Hepatocyte (in vitro differentiated cells): Measurements from ENCODE around the gene EMSY. TPM values are rescaled to one million over a fixed set of nuclear protein-coding genes. Genes with fewer than 3 reads are reported as not detected.

Experiments used
- DNase-seq: peaks from one replicate; pipeline ENCODE4 v3.0.0-alpha.2; 2016; ENCODE audit warnings: low spot score
- H2AFZ ChIP-seq: fragments of 200-600 bp; sonication (generic); 2 replicates; pipeline ENCODE4 v1.6.0; 2016; ENCODE audit warnings: antibody characterized with exemption, mild to moderate bottlenecking
- H3K27ac ChIP-seq: fragments of 200-600 bp; sonication (generic); 2 replicates; pipeline ENCODE4 v1.5.1; 2016; ENCODE audit warnings: mild to moderate bottlenecking
- H3K27me3 ChIP-seq: fragments of 200-600 bp; sonication (generic); 2 replicates; pipeline ENCODE4 v1.6.1; 2016
- H3K36me3 ChIP-seq: fragments of 200-600 bp; sonication (generic); replicated peaks from 2 replicates; pipeline ENCODE4 v1.5.1; 2016; ENCODE audit warnings: low read depth; ENCODE audit not compliant: insufficient read depth
- H3K4me1 ChIP-seq: fragments of 200-600 bp; sonication (generic); 2 replicates; pipeline ENCODE4 v1.5.1; 2016; ENCODE audit warnings: mild to moderate bottlenecking, moderate library complexity; ENCODE audit not compliant: insufficient read depth
- H3K4me2 ChIP-seq: fragments of 200-600 bp; sonication (generic); 2 replicates; pipeline ENCODE4 v1.6.0; 2016
- H3K4me3 ChIP-seq: fragments of 200-600 bp; sonication (generic); 2 replicates; pipeline ENCODE4 v1.5.1; 2016; ENCODE audit warnings: mild to moderate bottlenecking
- H3K79me2 ChIP-seq: fragments of 200-600 bp; sonication (generic); 2 replicates; pipeline ENCODE4 v1.6.0; 2017; ENCODE audit warnings: mild to moderate bottlenecking
- H3K9me2 ChIP-seq: fragments of 200-600 bp; sonication (generic); replicated peaks from 2 replicates; pipeline ENCODE4 v1.6.0; 2017; ENCODE audit warnings: mild to moderate bottlenecking; ENCODE audit not compliant: insufficient read depth
- H3K9me3 ChIP-seq: fragments of 200-600 bp; sonication (generic); 2 replicates; pipeline ENCODE4 v1.5.1; 2016; ENCODE audit warnings: low read depth, mild to moderate bottlenecking
- H4K20me1 ChIP-seq: fragments of 200-600 bp; sonication (generic); 2 replicates; pipeline ENCODE4 v1.6.0; 2016; ENCODE audit warnings: mild to moderate bottlenecking; ENCODE audit not compliant: insufficient read depth, poor library complexity, severe bottlenecking
- EZH2 ChIP-seq: fragments of 200-600 bp; sonication (generic); IDR thresholded peaks from 2 replicates; pipeline ENCODE4 v1.6.1; 2016; ENCODE audit warnings: antibody characterized with exemption, mild to moderate bottlenecking, borderline replicate concordance
- EZH2phosphoT487 ChIP-seq: fragments of 200-600 bp; sonication (generic); IDR thresholded peaks from one replicate; pipeline ENCODE4 v1.6.1; 2018; ENCODE audit warnings: antibody characterized with exemption, mild to moderate bottlenecking, low read depth, moderate library complexity; ENCODE audit not compliant: unreplicated experiment, severe bottlenecking
- WGBS: methylation state at CpG from one replicate; pipeline ENCODE4 v1.1.6; 2016; ENCODE audit warnings: low lambda C conversion rate; ENCODE audit errors: missing lambda C conversion rate; 5-methylcytosine and 5-hydroxymethylcytosine counted together
- polyA plus RNA-seq: library from polyadenylated mRNA; unstranded; fragments of >200 nt; fragmentation: Nextera tagmentation; extraction: Ambion mirVana; gene quantifications from 2 replicates; pipeline ENCODE4 v1.2.1, GENCODE V29; 2016
- total RNA-seq: library from RNA; depleted of rRNA; stranded (reverse); fragments of >200 nt; gene quantifications from 2 replicates; pipeline ENCODE4 v1.2.3, GENCODE V29; 2014
- TF ChIP-seq, protein P1 (sequence below): fragments of 200-600 bp; sonication (generic); IDR thresholded peaks from 2 replicates; pipeline ENCODE4 v1.5.1; 2016; ENCODE audit warnings: antibody characterized with exemption, mild to moderate bottlenecking; ENCODE audit not compliant: poor library complexity

The EMSY gene
- total and polyA plus RNA-seq, 2 experiments from 2014 or later = 8.2 to 19.4 TPM

DNA sequence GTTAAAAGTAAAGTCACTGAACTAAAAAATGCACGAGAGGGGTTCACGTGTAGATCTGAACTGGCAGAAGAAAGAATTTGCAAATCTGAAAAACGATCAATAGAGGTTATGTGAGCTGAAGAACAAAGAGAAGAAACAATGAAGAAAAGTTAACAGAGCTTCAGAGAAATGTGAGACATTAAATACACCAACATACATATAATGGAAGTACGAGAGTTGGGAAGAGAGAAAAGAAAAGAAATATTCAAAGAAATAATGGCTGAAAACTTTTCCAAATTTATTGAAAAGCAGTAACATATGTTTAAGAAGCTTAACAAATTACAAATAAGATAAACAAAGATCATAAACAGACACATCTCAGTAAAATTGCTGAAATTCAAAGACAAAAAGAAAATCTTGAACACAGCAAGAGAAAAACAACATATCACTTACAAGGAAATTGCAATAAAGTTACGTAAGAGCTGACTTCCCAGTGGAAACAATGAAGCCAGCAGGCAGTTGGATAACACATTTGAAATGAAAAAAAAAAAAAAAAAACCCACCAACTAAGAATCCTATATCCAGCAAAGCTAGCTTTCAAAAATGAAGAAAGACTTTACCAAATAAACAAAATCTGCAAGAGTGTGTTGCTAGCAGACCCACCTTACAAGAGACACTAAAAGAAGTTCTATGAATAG, 56.8 kb downstream of the EMSY start:
- no peak overlapping the region for H2AFZ ChIP-seq
- no peaks in the 10 kb centered on the region for H3K9me2 ChIP-seq
- H3K9me3 ChIP-seq = peaks cover 7% of the 10 kb centered on the region
- H3K4me1 ChIP-seq = no peaks in the 10 kb centered on the region
- TF ChIP-seq EZH2 = no peak
- no peak for TF ChIP-seq EZH2phosphoT487
- TF ChIP-seq, protein P1, sequence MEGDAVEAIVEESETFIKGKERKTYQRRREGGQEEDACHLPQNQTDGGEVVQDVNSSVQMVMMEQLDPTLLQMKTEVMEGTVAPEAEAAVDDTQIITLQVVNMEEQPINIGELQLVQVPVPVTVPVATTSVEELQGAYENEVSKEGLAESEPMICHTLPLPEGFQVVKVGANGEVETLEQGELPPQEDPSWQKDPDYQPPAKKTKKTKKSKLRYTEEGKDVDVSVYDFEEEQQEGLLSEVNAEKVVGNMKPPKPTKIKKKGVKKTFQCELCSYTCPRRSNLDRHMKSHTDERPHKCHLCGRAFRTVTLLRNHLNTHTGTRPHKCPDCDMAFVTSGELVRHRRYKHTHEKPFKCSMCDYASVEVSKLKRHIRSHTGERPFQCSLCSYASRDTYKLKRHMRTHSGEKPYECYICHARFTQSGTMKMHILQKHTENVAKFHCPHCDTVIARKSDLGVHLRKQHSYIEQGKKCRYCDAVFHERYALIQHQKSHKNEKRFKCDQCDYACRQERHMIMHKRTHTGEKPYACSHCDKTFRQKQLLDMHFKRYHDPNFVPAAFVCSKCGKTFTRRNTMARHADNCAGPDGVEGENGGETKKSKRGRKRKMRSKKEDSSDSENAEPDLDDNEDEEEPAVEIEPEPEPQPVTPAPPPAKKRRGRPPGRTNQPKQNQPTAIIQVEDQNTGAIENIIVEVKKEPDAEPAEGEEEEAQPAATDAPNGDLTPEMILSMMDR = no peak
- no peak for DNase-seq
- no peak overlapping the region for H3K4me3 ChIP-seq
- no peaks in the 10 kb centered on the region for H3K27me3 ChIP-seq
- no peak overlapping the region for H3K27ac ChIP-seq
- no peaks in the 10 kb centered on the region for H3K36me3 ChIP-seq
- H3K4me2 ChIP-seq = no peak overlapping the region
- H3K79me2 ChIP-seq = peaks cover 3% of the 10 kb centered on the region
- WGBS = 99% methylated on average over 5 of the region's 5 CpGs
- H4K20me1 ChIP-seq = no peaks in the 10 kb centered on the region

DNA sequence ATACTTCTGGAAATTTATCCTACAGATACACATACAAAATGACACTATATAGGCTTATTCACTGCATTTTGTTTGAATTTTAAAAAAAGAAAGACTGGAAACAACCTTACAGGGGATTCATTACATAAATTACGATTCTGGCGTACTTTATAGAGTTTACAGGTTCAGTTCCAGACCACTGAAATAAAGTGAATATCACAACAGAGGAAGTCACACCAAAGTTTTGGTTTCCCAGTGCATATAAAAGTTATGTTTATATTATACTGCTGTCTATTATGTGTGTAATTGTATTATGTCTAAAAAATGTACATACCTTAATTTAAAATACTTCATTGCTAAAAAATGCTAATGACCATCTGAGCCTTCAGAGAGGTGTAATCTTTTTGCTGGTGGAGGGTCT, 62.0 kb downstream of the EMSY start:
- H3K27ac ChIP-seq = no peak overlapping the region
- no peaks in the 10 kb centered on the region for H3K9me3 ChIP-seq
- no peak overlapping the region for H3K4me3 ChIP-seq
- H3K4me2 ChIP-seq = no peak overlapping the region
- TF ChIP-seq EZH2phosphoT487 = no peak
- no peak for TF ChIP-seq EZH2
- TF ChIP-seq, protein P1 = no peak
- H3K27me3 ChIP-seq = no peaks in the 10 kb centered on the region
- H4K20me1 ChIP-seq = no peaks in the 10 kb centered on the region
- H3K4me1 ChIP-seq = no peaks in the 10 kb centered on the region
- 79% methylated on average over 2 of the region's 2 CpGs for WGBS
- no peak overlapping the region for H2AFZ ChIP-seq
- no peaks in the 10 kb centered on the region for H3K9me2 ChIP-seq
- H3K79me2 ChIP-seq = no peaks in the 10 kb centered on the region
- DNase-seq = no peak
- no peaks in the 10 kb centered on the region for H3K36me3 ChIP-seq

DNA sequence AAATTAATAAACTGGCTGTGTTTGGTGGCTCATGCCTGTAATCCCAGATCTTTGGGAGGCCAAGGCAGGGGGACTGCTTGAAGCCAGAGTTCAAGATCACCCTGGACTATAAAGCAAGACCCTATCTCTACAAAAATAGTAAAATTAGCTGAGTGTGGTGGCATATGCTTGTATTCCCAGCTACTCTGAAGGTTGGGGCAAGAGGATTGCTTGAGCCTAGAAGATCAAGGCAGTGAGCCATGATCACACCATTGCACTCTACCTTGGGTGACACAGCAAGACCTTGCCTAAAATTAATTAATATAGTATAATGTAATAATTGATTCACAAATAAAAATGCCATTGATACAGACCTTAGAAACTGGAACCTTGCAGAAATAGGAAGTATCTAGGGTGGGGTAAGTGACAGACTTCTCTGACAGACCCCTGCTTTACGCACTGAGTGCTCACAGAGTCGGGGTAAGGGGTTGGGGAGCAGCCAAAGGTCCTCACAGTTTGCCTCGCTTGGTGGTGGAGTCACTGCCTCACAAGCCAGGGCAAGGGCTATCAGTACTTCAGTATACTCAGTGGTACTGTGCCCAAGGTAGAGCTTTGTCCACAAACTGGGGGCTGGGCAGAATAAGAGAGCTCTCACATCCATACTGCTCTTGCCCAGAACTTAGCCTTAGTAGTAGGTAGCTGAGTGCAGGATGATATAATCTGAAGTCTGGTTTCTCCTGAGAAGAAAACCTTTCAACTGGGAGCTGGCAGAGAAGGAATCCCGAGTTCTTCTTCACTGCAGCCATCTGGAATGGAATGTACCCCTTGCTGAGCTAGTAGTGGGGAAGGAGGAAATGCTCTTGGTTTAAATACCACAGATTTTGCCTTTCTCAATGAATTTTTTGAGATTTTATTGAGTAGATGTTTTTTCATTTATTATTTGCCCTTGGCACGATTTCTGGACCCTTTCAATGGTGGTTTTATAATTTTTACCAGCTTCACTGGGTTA, 65.5 kb downstream of the EMSY start:
- Histone ChIP-seq H3K79me2 (no peaks in the 10 kb centered on the region), H3K9me3 (no peaks in the 10 kb centered on the region), H3K27ac (no peak overlapping the region), H3K4me3 (no peak overlapping the region), H3K4me2 (no peak overlapping the region), H3K27me3 (no peaks in the 10 kb centered on the region), H3K36me3 (no peaks in the 10 kb centered on the region), H3K4me1 (no peaks in the 10 kb centered on the region), H3K9me2 (no peaks in the 10 kb centered on the region), H2AFZ (no peak overlapping the region), H4K20me1 (no peaks in the 10 kb centered on the region)
- 78% methylated on average over 5 of the region's 5 CpGs for WGBS
- DNase-seq = no peak
- TF ChIP-seq EZH2 = no peak
- TF ChIP-seq EZH2phosphoT487 = no peak
- TF ChIP-seq, protein P1 = no peak
